Measurements from ENCODE around the gene GABARAPL2.
A peak's percentile ranks its signal among the peaks of the same experiment; 100 is the strongest.
"Not testable (repeated sequence)": the region's sequence is repeated elsewhere in the genome, so short reads cannot be mapped to it uniquely, and the experiment has no call there.

Gene GABARAPL2

DNA sequence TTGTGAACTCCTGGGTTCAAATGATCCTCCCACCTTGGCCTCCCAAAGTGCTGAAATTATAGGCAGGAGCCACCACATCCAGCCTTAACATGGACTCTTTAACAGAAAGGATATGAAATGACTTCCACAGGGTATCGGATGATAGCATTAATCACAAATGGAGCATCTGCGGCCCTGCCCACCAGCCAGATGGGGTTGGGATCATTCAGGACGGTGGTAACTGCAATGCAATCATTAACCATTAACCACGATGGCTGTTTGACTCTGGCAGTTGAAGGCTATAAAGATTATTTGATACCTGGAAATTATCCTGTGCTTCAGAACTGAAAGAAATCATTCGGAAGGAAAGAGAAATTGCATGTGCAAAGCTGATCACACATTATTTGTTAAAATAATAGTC lies 24.9 kb upstream of the GABARAPL2 start:
- DNase-seq (ENCODE audit: insufficient read length, low spot score) (no peak), FAIRE-seq (no peak)
- TF ChIP-seq CTCF (IDR thresholded peaks at IDR 0.05; ENCODE audit: insufficient read depth, missing control alignments), result no peak

DNA sequence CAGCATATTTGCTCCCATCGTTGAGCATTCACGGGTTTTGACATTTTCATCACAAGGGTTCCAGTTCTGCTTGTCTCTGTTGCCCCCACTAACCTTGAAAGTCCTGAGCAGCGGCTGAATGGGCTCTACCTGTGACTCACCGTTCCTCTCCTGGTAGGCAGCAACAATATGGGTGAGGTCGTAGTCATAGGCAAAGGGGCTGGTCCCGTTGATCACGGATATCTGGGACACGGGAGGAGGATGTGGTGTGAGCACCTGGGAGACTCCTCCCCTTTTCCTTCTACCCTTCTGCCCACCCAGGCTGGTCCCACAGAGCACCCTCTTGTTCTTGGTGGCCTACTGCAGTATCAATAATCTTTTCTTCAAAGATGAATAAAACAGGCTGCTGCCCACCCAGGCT lies 23.7 kb upstream of the GABARAPL2 start:
- FAIRE-seq; DNase-seq (ENCODE audit: insufficient read length, low spot score): not testable (repeated sequence)

- not testable (repeated sequence) for DNase-seq (ENCODE audit: insufficient read length, low spot score); FAIRE-seq
Measured at GRCh38 chr16:75545879-75546278, 20.3 kb upstream of the GABARAPL2 start.

- FAIRE-seq (no peak), DNase-seq (ENCODE audit: insufficient read length, low spot score) (no peak)
- no peak for TF ChIP-seq CTCF (IDR thresholded peaks at IDR 0.05; ENCODE audit: insufficient read depth, missing control alignments)
Measured at GRCh38 chr16:75546293-75546692, 19.9 kb upstream of the GABARAPL2 start.

- DNase-seq (ENCODE audit: insufficient read length, low spot score); FAIRE-seq: not testable (repeated sequence)
Measured at GRCh38 chr16:75548456-75548855, 17.7 kb upstream of the GABARAPL2 start.

DNA sequence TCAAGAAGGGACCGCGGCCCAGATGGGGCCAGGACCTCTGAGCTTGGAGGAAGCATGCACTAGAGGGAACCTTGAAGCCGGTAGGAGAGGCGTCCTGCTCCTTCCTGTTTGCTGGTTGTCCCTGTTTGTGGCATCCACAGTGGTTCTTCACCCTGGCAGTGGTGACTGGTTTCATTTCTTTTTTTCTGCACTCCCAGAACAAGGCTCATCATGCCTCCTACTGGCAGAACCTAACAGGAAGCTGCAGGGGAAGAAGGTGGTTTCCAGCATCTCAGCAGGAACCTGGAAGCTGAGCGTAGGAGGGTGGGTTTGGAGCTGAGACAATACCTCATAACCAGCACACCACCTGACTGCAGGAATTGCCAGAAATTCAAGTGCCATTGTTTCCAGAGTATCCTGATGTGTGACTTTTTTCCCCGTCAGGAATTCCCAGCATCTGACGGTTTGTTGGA lies 15.9 kb upstream of the GABARAPL2 start:
- TF ChIP-seq CTCF (IDR thresholded peaks at IDR 0.05; ENCODE audit: insufficient read depth, missing control alignments), result peak; percentile 16
- no peak for FAIRE-seq
- DNase-seq (ENCODE audit: insufficient read length, low spot score), result no peak

GRCh38 chr16:75552951-75553350 lies 13.2 kb upstream of the GABARAPL2 start:
- no peak for TF ChIP-seq CTCF (IDR thresholded peaks at IDR 0.05; ENCODE audit: insufficient read depth, missing control alignments)
- FAIRE-seq (no peak), DNase-seq (ENCODE audit: insufficient read length, low spot score) (no peak)

DNA sequence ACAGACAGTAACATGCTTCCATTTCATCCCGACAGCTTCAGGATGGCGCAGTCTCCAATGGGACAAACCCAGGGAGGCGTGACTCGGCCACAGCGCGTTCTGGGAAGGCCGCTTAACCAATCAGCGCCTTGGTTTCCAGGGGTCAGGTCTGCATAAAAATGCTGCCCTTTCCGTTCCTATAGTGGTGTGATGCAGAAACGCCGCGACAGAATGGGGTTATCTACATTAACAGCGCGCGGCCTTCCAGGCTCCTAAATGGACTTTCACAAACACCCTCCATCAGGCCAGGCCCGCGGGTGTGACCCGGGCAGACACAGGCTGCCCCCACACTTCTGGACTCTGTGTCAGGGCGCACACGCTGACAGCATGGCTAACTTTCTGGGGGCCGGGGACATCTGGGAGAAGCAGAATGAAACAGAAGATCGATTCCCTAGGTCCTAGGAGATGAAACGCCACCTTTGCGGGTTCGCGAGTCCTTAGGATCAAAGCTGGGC lies 10.9 kb upstream of the GABARAPL2 start:
- DNase-seq (ENCODE audit: insufficient read length, low spot score) (no peak), FAIRE-seq (no peak)
- no peak for TF ChIP-seq CTCF (IDR thresholded peaks at IDR 0.05; ENCODE audit: insufficient read depth, missing control alignments)

DNA sequence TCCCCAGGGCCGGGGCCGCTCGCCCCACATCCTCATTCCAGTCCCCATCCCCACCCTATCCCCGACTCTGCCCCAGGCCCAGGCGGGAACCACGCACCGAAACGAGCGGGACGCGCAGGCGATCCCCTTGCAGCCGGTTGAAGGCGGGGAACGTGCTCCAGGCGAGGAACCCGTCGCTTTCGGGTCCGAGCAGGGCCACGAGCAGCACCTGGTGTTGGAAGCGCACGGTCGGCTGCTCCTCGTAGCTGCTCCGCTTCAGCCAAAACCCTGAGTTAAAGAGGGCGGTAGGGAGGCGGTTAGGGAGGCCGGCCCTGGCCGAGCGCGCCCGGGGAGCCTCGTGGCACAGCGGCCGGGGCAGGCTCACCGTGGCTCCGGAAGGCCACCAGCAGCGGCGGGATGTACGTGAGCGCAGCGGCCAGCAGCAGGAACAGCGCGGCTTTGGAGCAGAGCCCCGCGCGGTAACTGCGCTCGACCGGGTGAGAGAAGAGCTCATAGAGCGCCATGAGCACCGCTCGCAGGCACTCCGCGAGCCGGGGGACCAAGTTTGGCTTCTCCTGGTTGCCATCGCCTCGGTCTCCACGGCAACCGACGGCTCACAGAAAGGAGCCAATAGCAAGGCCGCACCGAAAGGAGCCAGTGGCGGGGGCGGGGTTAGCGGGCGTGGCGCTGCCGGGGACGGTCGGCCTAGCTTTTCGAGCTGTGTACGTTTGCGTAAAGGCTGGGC lies 10.3 kb upstream of the GABARAPL2 start, which contains the start of gene TMEM231:
Gene TMEM231, minus strand, starts transcription at position 546 of the 724 bp plus-strand sequence. Its CDS starts 43 bp downstream, at position 503.
- no peak for TF ChIP-seq CTCF (IDR thresholded peaks at IDR 0.05; ENCODE audit: insufficient read depth, missing control alignments)
- no peak for FAIRE-seq

More for the DNA sequence above, 10.3 kb upstream of the GABARAPL2 start, which contains the start of gene TMEM231:
- DNase-seq (ENCODE audit: insufficient read length, low spot score), result peak; percentile 55
